SK-N-SH treated with all-trans-retinoic acid at 6 μM for 48 hours (cell line): Measurements from ENCODE around the gene GLRX5.

Experiments
- ATAC-seq: fragments of 200-7000 bp; cut with Tn5 transposase; 3 replicates; pipeline ENCODE4 v1.9.1; 2020; ENCODE audit warnings: mild to moderate bottlenecking, moderate library complexity
- BACH2 ChIP-seq: fragments of 250-450 bp; sonication (Bioruptor Pico); IDR thresholded peaks from 2 replicates; pipeline ENCODE4 v1.9.0; 2021; ENCODE audit warnings: mild to moderate bottlenecking, borderline replicate concordance
- GLIS3 ChIP-seq: fragments of 250-450 bp; sonication (Bioruptor Pico); IDR thresholded peaks from 2 replicates; pipeline ENCODE4 v1.5.0; 2020; ENCODE audit warnings: mild to moderate bottlenecking, moderate library complexity
- ISL1 ChIP-seq: fragments of 250-450 bp; sonication (Bioruptor Pico); IDR thresholded peaks from 2 replicates; pipeline ENCODE4 v2.1.2; 2022; ENCODE audit warnings: mild to moderate bottlenecking, moderate library complexity
- PATZ1 ChIP-seq: fragments of 250-450 bp; sonication (Bioruptor Pico); IDR thresholded peaks from 2 replicates; pipeline ENCODE4 v1.8.0; 2020; ENCODE audit warnings: mild to moderate bottlenecking, moderate library complexity, borderline replicate concordance
- PPARA ChIP-seq: fragments of 250-450 bp; sonication (Bioruptor Pico); IDR thresholded peaks from 2 replicates; pipeline ENCODE4 v1.5.0; 2020; ENCODE audit warnings: mild to moderate bottlenecking, borderline replicate concordance
- RARB ChIP-seq: fragments of 250-450 bp; sonication (Bioruptor Pico); IDR thresholded peaks from 2 replicates; pipeline ENCODE4 v1.8.0; 2021; ENCODE audit warnings: mild to moderate bottlenecking, moderate library complexity
- TCF4 ChIP-seq: fragments of 250-450 bp; sonication (Bioruptor Pico); IDR thresholded peaks from 2 replicates; pipeline ENCODE4 v1.8.0; 2021; ENCODE audit warnings: mild to moderate bottlenecking, moderate library complexity, borderline replicate concordance
- TOX ChIP-seq: fragments of 250-450 bp; sonication (Bioruptor Pico); IDR thresholded peaks from 2 replicates; pipeline ENCODE4 v1.8.0; 2021; ENCODE audit warnings: mild to moderate bottlenecking, moderate library complexity, borderline replicate concordance
- TSHZ2 ChIP-seq: fragments of 250-450 bp; sonication (Bioruptor Pico); IDR thresholded peaks from 2 replicates; pipeline ENCODE4 v1.5.0; 2020; ENCODE audit warnings: mild to moderate bottlenecking, moderate library complexity
- ZNF70 ChIP-seq: fragments of 450-650 bp; formaldehyde crosslinking; IDR thresholded peaks from 2 replicates; pipeline ENCODE4 v1.5.0; 2020; ENCODE audit warnings: mild to moderate bottlenecking, moderate library complexity
- ZNF8 ChIP-seq: fragments of 450-650 bp; formaldehyde crosslinking; IDR thresholded peaks from 2 replicates; pipeline ENCODE4 v1.5.0; 2020; ENCODE audit warnings: mild to moderate bottlenecking, moderate library complexity
- TF ChIP-seq, protein P1 (sequence below): fragments of 250-450 bp; sonication (Bioruptor Pico); IDR thresholded peaks from 2 replicates; pipeline ENCODE4 v1.5.1; 2020; ENCODE audit warnings: low read depth, mild to moderate bottlenecking, moderate library complexity

The GLRX5 gene

DNA sequence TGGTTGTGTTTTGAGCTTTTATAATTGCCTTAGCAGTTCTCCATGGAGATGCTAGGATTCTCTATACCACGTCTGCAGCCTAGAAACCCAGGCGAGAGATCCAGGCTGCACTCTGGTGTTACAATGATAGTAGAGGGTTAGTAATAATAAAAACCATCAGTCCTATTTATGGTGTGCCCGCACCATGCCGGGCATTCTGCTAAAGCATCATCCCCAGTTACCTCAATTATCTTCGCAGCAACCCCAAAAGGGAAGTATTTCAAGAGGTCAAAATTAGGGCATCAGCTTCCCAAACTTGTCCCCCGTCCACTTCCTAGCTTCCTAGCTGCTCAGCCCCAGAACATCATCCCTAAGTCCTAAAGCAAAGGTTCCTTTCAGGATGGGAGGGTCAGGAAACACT, 21.6 kb upstream of the GLRX5 start (continued):
- no peak for TF ChIP-seq TSHZ2 (CRISPR knock-in tag)
- no peak for TF ChIP-seq PPARA (CRISPR knock-in tag)
- no peak for TF ChIP-seq PATZ1
- no peak for TF ChIP-seq TCF4
- no peak for TF ChIP-seq TOX (CRISPR knock-in tag)
- no peak for TF ChIP-seq BACH2 (CRISPR knock-in tag)
- no peak for TF ChIP-seq ISL1 (CRISPR knock-in tag)

GRCh38 chr14:95514131-95515079, 20.4 kb upstream of the GLRX5 start:
- ATAC-seq = no peak
- TF ChIP-seq PATZ1 = no peak
- TF ChIP-seq ZNF70 (CRISPR knock-in tag) = no peak
- no peak for TF ChIP-seq RARB (CRISPR knock-in tag)

DNA sequence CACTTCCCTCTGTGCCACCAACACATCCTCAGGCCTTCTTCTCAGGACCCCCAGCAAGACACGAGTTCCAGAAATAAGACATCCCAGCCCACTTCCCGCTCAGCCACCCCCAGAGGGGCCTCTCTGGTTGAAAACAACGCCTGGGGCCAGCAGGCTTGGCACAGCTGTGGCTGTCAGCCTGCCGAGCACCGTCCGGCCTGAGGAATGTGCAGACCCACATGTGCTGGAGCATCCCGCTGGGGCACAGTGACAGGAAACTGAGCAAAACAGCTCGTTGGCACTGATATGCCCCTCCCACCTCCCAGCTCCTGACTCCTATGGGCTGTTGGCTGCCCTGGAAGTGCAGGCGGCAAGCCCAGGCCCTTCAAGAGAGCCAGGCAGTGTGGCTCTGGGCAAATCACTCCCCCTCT, 19.8 kb upstream of the GLRX5 start:
- TF ChIP-seq BACH2 (CRISPR knock-in tag) = no peak
- peak; percentile 12; the same call in 2 of the 3 replicates for ATAC-seq

DNA sequence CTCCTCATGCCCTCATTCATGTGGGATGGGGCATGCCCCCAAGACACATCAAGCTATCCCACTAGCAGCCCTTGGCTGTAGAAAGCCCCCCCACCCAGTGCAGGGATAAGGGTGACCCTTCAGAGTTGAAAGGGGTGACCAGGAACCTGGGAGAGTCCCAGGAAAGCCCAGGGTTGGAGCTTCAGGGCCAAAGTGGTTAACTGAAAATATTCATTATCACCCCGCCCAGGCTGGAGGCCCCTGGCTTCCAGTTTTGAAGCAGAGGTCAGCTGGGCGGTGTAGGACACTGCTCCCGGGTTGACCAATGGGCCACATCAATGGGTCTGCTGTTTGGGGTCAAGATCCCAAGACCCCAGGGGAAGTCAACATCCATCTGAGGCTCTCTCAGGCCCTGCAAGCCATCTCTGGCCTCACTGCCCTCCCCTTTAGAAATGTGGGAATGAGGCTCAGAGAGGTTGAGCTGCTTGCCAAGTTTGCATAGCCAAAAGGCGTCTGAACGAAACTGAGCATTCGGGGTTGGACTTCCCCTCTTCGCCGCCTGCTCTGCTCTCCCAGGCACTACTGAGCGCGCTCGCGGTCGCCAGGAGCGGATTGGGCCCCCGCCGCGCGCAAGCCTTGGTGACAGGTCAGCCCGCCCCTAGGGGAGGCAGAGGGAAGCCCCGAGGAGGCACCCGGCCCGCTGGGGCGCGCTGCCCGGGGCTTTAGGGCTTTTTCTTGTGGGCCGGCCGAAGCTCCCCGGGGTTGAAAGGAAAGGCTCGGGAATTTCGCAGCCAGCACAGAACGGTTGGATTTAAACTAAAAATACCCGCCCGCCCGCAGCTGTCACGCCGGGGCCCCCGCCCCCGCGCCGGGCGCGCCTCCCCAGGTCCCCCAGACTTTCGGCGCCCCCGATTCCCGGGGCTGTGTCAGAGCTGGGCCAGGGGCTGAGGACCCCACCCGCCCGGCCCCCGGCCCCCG, 19.0 kb upstream of the GLRX5 start:
- peak; percentile 80 for ATAC-seq
- TF ChIP-seq GLIS3 (no peak), PATZ1 (peak; percentile 23; the same call in 1 of the 2 replicates), ZNF8 (no peak)
- TF ChIP-seq, protein P1, sequence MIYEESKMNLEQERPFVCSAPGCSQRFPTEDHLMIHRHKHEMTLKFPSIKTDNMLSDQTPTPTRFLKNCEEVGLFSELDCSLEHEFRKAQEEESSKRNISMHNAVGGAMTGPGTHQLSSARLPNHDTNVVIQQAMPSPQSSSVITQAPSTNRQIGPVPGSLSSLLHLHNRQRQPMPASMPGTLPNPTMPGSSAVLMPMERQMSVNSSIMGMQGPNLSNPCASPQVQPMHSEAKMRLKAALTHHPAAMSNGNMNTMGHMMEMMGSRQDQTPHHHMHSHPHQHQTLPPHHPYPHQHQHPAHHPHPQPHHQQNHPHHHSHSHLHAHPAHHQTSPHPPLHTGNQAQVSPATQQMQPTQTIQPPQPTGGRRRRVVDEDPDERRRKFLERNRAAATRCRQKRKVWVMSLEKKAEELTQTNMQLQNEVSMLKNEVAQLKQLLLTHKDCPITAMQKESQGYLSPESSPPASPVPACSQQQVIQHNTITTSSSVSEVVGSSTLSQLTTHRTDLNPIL (CRISPR knock-in tag) = no peak
